ENCODE measurements around the gene RIF1.

The RIF1 gene

GRCh38 chr2:151409601-151410484 lies at the start of gene RIF1:
TSS of gene RIF1 (plus strand) at chr2:151409902. CDS start at chr2:151410424, 522 bp downstream.
- peak; percentile 93 for DNase-seq
- in situ Hi-C loops (cut with MboI; ENCODE audit: low pct_unique_long_range_greater_than_20kb, low sequenced_read_pairs): no loop called here

DNA sequence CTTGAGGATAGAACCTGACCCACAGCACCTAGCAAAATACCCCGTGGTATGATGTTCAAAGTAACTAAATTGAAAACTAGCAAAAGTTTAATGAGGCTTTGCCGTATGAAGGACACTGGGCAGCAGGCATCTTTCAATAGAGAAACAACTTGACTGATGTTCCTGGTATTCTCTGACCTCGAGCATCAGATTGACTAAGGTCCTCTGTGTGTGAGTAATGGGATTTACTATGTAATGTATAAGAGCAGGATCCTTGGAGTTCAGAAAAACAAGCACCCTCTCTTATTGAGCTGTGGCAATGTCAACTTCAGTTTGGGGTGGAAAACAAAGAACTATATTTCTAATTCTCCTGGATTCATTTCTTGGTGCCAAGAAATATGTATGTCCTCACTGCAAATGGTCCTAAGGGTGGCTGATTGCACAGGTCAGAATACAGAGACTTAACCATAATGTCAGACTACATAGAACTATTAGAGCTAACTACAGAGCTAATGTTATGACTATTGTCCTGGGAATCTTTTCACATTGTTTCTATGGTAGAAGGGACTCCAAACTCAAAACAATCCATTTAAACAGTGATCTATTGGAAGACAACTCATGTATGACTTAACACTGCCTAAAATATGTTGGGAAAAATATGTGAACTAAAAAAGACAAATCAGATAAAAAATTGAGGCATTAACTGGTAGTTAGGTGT lies 47.9 kb upstream of the RIF1 start:
- in situ Hi-C loops (cut with MboI; ENCODE audit: low pct_unique_long_range_greater_than_20kb, low sequenced_read_pairs): no loop called here
- DNase-seq: no peak

DNA sequence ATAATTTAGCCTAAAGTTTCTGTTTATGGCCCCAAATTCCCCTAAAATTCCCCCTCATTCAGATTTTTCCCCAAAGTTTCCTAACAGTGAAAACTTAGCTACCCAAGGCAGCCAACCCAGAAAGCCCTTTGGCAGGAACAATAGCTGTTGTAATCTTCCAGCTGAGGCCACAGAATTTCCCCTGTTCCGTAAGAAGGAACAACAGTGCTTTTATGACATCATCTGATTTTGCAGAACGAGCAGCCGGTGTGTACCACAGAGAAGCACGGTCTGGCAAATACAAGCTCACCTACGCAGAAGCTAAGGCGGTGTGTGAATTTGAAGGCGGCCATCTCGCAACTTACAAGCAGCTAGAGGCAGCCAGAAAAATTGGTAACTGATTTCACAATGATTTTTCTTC lies 46.0 kb upstream of the RIF1 start:
- in situ Hi-C loops (cut with MboI; ENCODE audit: low pct_unique_long_range_greater_than_20kb, low sequenced_read_pairs): no loop called here
- DNase-seq: peak; percentile 7

- no peak for DNase-seq
- in situ Hi-C loops (cut with MboI; ENCODE audit: low pct_unique_long_range_greater_than_20kb, low sequenced_read_pairs): no loop called here
Measured at GRCh38 chr2:151367571-151367970, 42.1 kb upstream of the RIF1 start.

DNA sequence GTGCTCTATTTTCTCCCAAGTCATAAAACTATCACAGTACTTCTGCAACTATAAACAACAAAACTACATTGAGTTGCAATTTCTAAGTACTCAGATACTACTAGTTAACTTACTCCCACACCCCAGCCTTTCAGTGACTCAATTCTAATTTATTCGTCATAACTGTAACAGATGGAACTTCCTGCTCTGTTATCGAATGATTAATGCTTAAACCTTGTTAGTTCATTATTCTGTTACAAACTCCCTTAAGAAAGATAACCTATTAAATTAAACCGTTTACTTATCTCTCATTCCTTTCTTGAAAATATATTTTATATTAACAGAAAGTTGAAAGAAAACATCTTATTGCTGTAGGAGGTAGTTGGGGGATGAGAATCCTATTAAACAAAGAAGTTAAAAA lies 35.3 kb upstream of the RIF1 start:
- DNase-seq: no peak
- in situ Hi-C loops (cut with MboI; ENCODE audit: low pct_unique_long_range_greater_than_20kb, low sequenced_read_pairs): no loop called here

DNA sequence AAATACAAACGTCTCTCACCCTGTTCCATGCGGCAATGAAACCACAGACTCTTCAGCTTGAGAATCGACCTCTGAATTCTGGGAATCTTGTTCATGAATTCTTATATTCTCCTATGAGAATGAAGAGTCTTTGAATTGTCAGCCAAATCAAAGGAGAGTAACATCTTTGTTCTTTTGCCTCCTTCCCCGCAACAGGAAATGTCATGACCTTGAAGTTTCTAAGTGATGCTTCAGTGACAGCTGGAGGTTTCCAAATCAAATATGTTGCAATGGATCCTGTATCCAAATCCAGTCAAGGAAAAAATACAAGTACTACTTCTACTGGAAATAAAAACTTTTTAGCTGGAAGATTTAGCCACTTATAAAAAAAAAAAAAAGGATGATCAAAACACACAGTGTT lies 30.5 kb upstream of the RIF1 start:
- no peak for DNase-seq
- in situ Hi-C loops (cut with MboI; ENCODE audit: low pct_unique_long_range_greater_than_20kb, low sequenced_read_pairs): no loop called here

GRCh38 chr2:151380580-151381235 lies 29.0 kb upstream of the RIF1 start:
- no peak for DNase-seq
- in situ Hi-C loops (cut with MboI; ENCODE audit: low pct_unique_long_range_greater_than_20kb, low sequenced_read_pairs): no loop called here

GRCh38 chr2:151381266-151381665 lies 28.4 kb upstream of the RIF1 start:
- in situ Hi-C loops (cut with MboI; ENCODE audit: low pct_unique_long_range_greater_than_20kb, low sequenced_read_pairs): no loop called here

DNA sequence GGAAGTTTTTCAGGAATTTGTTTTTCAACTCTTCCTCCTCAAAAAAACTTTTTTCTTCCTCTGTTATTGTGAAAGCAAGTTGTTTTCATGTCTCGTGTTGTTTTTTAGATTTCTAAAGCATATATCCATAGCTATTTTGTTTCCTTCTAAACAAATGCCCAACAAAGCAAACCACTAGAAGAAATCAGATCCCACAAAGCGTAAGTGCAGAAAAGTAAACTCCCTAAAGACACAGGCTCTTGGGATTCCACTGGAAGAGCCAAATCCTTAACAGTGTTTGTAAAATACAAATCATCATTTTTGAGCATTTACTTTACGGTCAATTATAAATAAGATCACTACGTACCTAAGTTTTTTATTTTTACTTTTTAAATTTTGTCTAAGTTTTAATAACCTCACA lies 21.7 kb upstream of the RIF1 start:
- DNase-seq: no peak
- in situ Hi-C loops (cut with MboI; ENCODE audit: low pct_unique_long_range_greater_than_20kb, low sequenced_read_pairs): no loop called here

More at GRCh38 chr2:151381266-151381665, 28.4 kb upstream of the RIF1 start:
- DNase-seq: no peak

GRCh38 chr2:151391436-151391835 lies 18.3 kb upstream of the RIF1 start:
- in situ Hi-C loops (cut with MboI; ENCODE audit: low pct_unique_long_range_greater_than_20kb, low sequenced_read_pairs): no loop called here
- DNase-seq: no peak

GRCh38 chr2:151394509-151394908 lies 15.2 kb upstream of the RIF1 start:
- DNase-seq: no peak
- in situ Hi-C loops (cut with MboI; ENCODE audit: low pct_unique_long_range_greater_than_20kb, low sequenced_read_pairs): no loop called here

DNA sequence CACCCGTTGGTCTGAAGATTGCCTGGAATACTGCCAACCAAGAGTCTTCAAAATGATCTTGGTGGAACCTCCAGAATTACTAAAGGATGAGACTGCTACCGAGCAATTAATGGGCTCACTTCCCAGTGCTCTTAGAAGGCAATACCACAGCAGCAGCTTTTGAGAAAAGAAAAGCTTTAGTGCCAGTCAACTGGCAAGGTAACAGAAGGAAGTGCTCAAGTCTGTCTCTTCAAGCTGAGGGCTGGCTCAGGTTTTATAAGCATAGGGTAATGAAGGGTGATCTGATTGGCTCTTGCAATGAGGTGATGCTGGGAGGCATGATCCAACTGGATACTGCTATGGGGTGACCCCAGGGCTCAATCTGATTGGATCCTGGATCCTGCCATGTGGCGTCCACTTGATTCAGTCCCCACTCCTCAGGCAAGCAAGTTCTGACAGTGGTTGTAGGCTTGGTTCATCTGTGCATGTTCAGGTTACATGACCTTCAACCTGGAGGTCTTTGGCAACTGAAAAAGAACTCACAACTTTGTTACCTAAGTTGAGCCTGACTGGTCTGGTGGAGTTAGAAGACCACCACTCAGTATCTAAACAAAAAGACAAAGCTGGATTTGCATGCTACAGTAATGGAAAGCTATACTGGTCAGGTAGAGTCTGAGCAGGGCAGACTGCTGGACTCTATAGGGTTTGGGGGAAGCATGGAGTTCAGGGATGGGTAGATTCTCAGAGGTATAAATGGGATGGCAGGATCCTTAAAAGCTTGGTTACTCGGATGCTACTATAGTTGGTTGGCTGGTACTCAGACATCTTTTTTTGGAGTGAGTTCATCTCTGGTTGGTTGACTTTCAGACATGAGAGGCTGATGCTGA lies 14.0 kb upstream of the RIF1 start:
- no peak for DNase-seq
- in situ Hi-C loops (cut with MboI; ENCODE audit: low pct_unique_long_range_greater_than_20kb, low sequenced_read_pairs): no loop called here

- no peak for DNase-seq
- in situ Hi-C loops (cut with MboI; ENCODE audit: low pct_unique_long_range_greater_than_20kb, low sequenced_read_pairs): no loop called here
Measured at GRCh38 chr2:151399981-151400380, 9.7 kb upstream of the RIF1 start.

GRCh38 chr2:151401149-151401548 lies 8.6 kb upstream of the RIF1 start:
- in situ Hi-C loops (cut with MboI; ENCODE audit: low pct_unique_long_range_greater_than_20kb, low sequenced_read_pairs): no loop called here
- no peak for DNase-seq

- in situ Hi-C loops (cut with MboI; ENCODE audit: low pct_unique_long_range_greater_than_20kb, low sequenced_read_pairs): no loop called here
- DNase-seq: no peak
Measured at GRCh38 chr2:151403914-151404313, 5.8 kb upstream of the RIF1 start.

DNA sequence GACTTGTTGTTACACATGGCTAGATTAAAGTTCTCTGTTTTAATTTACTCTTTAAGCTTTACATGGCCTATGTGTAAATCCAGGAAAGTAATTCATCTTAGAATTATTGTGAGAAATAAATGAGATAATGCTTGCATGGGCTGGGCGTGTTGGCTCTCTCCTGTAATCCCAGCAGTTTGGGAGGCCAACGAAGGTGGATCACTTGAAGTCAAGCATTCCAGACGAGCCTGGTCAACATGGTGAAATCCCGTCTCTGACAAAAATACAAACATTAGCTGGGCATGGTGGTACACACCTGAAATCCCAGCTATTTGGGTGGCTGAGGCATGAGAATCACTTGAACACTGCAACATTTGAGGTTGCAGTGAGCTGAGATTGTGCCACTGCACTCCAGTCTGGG lies 4.3 kb upstream of the RIF1 start:
- DNase-seq: no peak
- in situ Hi-C loops (cut with MboI; ENCODE audit: low pct_unique_long_range_greater_than_20kb, low sequenced_read_pairs): no loop called here

GRCh38 chr2:151407281-151407680 lies 2.4 kb upstream of the RIF1 start:
- in situ Hi-C loops (cut with MboI; ENCODE audit: low pct_unique_long_range_greater_than_20kb, low sequenced_read_pairs): no loop called here

DNA sequence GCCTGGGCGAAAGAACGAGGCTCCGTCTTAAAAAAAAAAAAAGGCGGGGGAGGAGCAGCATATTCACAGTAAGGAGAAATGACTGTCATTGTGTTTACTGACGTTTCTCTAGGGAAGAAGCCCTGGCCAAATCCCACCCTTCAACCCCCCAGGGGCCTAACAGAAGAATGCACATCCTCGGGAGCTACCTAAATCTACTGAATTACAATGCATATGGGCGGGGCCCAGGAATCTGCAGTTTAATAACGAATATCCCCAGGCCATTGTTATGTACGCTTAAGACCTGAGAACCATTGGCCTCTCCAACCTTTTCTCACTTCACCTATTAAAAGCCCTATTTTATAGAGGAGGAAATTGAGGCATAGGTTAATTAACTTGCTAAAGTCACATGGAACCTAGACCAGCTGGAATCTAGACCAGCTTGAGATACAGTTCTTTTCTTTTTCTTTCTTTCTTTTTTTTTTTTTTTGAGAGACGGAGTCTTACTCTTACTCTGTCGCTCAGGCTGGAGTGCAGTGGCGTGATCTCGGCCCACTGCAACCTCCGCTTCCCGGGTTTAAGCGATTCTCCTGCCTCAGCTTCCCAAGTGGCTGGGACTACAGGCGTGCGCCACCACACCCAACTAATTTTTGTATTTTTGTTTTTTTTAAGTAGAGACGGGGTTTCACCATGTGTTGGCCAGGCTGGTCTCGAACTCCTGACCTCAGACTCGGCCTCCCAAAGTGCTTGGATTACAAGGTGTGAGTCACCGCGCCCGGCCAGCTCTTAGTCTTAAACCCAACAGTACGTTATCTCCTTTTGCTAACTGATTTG lies 708 bp upstream of the RIF1 start:
- DNase-seq: no peak
- in situ Hi-C loops (cut with MboI; ENCODE audit: low pct_unique_long_range_greater_than_20kb, low sequenced_read_pairs): no loop called here

More at GRCh38 chr2:151407281-151407680, 2.4 kb upstream of the RIF1 start:
- DNase-seq: no peak

All from KBM-7 (cell line).